ENCODE results near the gene DRC1. TPM values are rescaled to one million over a fixed set of nuclear protein-coding genes. Genes with fewer than 3 reads are reported as not detected.

Gene DRC1
- total RNA-seq, 1 donor from 2014 or later, result 0.30 TPM

- DNase-seq (ENCODE audit: missing footprints) (no peak), ATAC-seq (no peak)
- intact Hi-C loops (cut with DNase I), result no loop called here
Measured at GRCh38 chr2:26500406-26500805, 98.7 kb downstream of the DRC1 start.

DNA sequence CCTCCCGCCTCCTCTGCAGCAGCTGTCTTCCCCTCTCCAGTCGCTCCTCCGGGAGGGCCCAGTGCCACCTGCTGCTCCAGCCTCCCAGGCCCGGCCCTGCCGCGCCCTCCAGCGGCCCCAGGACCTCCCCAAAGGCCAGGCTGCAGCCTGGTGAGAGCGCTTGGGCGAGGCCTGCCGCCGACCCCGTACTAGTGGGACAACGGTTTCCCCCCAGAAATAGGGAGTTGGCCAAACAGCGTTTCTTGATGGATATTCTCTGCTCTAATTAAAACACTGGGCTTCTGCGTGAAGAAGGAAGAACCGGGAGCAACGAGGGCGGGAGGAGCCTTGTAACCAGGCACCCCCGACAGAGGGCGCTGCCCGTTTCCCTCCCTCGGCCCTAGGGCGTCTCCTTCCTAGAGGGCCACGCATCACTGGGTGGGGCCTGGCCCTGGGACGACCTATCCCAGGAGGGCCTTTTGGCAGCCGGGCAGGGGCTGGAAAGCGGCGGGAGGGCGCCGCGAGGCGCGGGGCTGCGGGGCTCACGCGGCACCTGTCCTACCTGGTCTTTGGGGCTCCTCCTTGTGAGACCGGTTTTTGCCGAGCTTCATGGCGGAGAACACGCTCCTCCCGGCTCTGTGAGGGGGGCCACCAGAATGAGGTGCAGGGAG, 101.6 kb downstream of the DRC1 start:
- ATAC-seq, result peak; percentile 92
- intact Hi-C loops (cut with DNase I), result no loop called here

DNA sequence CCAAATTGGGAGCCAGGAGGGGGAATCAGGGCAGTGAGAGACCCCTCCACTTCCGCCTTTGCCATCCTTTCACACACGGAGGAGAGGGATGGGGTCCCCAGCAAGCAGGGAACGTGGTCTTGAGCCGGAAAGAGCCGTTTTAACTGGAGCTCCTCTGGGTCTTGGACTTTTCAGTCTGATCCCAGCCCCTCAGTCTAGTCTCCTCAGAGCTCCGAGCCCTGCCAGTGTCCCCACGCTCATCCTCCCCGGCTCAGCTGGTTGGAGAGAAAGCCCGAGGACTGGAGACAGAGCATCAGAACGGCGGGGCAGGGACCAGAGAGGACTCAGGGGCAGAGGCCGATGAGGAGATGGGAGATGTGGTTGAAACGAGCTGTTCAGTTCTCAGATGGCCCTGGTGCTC, 102.3 kb downstream of the DRC1 start:
- DNase-seq (ENCODE audit: missing footprints), result no peak
- no peak for ATAC-seq
- intact Hi-C loops (cut with DNase I), result no loop called here

More for the DNA sequence above, 101.6 kb downstream of the DRC1 start:
- peak; percentile 85 for DNase-seq (ENCODE audit: missing footprints)

GRCh38 chr2:26506279-26506678, 104.6 kb downstream of the DRC1 start:
- no peak for ATAC-seq
- DNase-seq (ENCODE audit: missing footprints), result no peak
- intact Hi-C loops (cut with DNase I), result no loop called here

Other genes with a start within 250 kb of the DRC1 start
- 1.4 TPM for gene GAREM2, start 228.8 kb upstream of the DRC1 start, total RNA-seq
- 764 TPM for gene HADHA, start 157.3 kb upstream of the DRC1 start, total RNA-seq
- 1,782 TPM for gene HADHB, start 157.0 kb upstream of the DRC1 start, total RNA-seq
- 14.3 TPM for gene SELENOI, start 55.8 kb upstream of the DRC1 start, total RNA-seq
- 0.16 TPM for gene ADGRF3, start 55.1 kb upstream of the DRC1 start, total RNA-seq
- 0.08 TPM for gene OTOF, start 76.2 kb downstream of the DRC1 start, total RNA-seq
- not detected for gene CIB4, start 239.4 kb downstream of the DRC1 start, total RNA-seq

All from Right ventricle myocardium inferior (tissue), 1 donor.